CD4-positive, alpha-beta T cell treated with Interleukin-17A for 4 hours (primary cell): ENCODE data around the gene DIAPH1.
"Not testable (repeated sequence)": the region's sequence is repeated elsewhere in the genome, so short reads cannot be mapped to it uniquely, and the experiment has no call there.

Source experiments
- DNase-seq: peaks from one replicate; pipeline ENCODE4 v3.0.0-alpha.2; 2020; ENCODE audit warnings: mixed read lengths

The DIAPH1 gene

DNA sequence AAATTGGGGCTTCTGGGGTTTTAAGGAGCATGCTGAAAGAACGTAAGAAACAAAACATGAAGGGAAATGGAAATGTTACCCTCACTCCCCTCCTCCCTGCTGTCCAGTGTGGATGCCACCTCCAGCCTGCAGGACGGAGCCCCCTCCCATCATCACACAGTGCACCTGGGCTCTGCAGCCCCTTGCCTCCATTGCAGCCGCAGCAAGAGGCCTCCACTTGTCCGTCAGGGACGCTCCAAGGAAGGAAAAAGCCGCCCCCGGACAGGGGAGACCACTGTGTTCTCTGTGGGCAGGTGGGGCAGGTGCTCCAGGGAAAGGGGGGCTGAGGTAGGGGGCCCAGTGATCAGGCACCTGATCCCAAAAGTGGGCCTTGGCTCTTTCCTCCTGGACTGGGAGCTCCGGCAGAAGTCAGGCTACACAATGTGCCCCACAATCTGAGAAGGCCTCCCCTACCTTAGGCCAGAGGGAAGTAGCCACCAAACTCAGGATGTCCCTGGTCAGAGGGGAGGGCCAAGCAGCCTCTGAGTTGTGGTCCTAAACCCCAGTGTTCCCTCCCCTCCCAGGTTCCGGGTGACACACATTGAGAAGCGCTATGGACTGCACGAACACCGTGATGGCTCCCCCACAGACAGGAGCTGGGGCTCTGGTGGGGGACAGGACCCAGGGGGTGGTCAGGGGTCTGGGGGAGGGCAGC is 20.7 kb upstream of the DIAPH1 start:
- DNase-seq, result no peak

DNA sequence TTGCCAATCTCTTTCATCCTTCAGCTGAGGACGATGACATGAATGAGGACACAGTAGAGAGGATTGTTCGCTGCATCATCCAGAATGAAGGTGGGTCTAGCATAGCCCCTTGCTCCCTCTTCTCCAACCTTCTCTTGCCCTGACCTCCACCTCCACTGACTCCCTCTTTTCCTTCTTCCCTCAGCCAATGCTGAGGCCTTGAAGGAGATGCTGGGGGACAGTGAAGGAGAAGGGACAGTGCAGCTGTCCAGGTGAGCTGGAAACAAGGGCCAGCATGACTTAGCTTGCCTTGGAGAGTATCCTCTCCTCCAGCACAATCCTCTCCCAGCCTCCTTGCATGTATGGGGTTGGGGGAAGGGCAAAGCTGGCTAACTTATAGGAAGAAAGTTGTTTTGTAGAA is 20.0 kb upstream of the DIAPH1 start:
- no peak for DNase-seq

DNA sequence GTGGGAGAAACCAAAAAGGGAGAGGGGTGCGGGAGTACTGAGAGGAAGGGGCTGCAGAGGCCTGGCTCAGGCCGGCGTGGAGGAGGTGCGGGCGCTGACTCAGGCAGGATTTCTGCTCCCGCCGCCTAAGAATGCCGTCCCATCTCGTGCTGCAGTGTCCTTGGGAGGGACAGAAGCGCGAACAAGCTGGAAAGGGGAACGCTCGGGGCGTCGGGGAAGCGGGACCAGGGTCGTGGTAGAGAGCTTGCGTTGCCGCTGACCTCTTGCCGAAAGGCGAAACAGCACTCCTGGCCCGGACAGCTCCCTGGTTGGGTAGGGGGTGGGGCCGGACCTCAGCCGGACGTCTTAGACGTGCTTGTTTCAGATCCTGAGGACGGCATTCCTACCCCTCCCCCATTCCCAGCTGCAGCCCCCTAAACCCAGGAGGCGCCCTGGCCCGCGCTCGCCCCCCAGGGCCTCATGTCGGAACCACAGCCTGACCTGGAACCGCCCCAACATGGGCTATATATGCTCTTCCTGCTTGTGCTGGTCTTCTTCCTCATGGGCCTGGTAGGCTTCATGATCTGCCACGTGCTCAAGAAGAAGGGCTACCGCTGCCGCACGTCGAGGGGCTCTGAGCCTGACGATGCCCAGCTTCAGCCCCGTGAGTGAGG is 19.1 kb upstream of the DIAPH1 start:
- DNase-seq, result peak; percentile 69

DNA sequence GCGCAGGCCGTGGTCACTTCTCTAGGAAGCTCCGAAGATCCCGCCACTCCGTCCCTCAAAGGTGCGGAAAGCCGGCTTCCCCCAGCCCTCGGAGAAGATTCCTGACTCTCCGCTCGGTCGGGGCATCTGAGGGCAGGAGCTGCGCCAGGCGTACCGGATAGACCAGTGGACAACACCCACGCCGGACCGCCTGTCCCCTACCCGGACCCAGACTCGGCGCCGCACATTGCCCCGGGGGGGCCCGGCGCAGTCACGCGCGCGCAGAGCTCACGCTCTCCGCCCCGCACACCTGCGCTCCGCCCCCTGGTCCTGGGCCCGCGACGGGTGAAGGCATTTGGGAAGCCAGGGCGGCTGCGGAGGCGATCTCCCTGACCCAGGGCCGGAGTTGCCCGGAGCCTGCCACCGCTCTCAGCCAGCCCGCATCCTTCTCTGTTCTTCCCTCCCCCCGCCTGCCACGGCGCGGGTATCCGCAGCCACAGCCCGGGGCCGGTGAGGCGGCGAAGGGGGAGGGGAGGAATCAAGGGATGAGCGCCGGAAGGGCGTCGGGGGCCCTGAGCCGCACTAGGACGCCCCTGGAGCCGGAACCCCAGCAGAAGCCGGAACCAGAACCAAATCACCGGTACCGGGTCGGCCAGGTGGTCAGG is 18.4 kb upstream of the DIAPH1 start:
- DNase-seq, result peak; percentile 70

DNA sequence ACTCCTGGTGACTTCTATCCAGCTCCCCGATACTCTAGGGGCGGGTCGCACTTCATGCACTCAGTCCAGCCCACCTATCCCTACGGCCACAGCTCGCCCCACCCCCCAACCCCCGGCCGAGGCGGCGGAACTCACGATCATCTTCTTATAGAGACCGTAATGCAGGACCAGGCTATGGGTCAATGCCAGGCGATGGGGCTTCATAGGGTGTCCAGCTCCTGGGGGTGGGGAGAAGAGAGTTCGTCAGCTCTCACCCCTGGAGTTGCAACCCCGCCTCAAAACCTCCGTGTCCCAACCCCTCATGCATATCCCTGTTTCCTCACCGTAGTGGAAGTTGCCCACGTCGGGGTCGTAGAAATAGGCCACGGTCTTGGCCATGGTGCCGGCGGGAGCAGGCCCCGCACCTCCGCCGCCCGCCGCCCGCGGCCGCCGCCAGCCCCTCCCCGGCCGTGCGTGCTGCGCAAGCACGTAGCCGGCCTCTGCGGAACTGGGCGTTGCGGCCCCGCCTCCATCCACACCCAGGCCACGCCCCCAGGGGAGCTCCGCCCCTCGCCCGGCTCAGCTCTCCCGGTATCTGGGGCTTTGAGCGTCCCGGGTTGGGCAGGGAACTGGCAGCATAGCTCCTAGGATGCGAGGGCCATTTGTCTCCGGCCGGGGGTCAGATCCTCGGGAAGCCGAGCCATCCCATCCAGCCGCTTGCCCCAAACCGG is 17.8 kb upstream of the DIAPH1 start, which contains the start of the genes HDAC3 and RELL2:
HDAC3 (minus strand) TSS at position 437 of the 710 bp plus-strand sequence; CDS start at position 378, 59 bp downstream.
RELL2 (plus strand) TSS at position 585 of the 710 bp plus-strand sequence. CDS start 1,229 bp downstream, outside the sequence.
- DNase-seq, result peak; percentile 95

DNA sequence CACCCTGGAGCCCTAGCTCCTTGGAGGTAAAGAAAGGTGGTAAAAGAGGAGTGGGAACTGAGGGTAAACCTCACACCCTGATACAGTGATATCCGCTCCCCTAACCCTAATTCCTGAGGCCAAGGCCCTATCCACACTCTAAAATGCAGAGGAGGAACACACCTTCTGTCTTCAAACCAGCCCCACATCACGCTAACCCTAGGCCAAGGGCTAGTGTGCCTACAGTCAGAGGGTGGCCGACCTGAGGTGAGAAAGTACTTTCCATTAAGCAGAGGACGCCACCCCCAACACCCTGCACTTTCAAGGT is 17.3 kb upstream of the DIAPH1 start:
- no peak for DNase-seq

DNA sequence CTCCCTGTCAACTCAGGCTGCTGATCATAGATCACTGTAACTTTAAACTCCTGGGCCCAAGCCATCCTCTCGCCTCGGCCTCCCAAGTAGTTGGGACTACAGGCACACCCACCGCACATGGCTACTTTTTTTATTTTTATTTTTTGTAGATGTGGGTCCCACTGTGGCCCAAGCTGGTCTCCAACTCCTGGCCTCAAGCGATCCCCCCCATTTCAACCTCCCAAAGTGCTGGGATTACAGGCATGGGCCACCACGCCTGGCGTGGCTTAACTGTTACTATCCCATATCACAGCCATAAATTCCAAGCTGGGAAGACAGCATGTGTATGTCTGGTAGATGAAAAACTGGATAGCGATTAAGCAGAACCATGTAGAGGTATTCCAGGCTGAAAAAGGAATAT is 16.8 kb upstream of the DIAPH1 start:
- no peak for DNase-seq

DNA sequence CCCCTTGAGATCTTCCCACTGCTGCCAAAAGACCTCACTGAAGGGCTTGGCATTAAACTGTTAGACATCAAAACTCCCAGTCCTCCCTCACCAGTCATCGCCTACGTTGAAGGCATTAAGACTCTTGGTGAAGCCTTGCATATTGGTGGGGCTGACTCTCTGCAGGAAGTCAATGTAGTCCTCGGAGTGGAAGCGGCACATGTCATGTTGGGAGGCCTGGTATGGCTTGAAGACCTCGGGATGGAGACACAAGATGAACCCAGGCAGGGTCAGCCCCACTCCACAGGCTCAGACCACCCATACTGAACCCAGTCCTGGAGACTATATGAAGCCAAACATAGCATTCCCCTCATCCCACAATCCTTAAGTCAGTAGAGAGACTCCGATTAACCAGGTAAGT is 15.9 kb upstream of the DIAPH1 start:
- no peak for DNase-seq

DNA sequence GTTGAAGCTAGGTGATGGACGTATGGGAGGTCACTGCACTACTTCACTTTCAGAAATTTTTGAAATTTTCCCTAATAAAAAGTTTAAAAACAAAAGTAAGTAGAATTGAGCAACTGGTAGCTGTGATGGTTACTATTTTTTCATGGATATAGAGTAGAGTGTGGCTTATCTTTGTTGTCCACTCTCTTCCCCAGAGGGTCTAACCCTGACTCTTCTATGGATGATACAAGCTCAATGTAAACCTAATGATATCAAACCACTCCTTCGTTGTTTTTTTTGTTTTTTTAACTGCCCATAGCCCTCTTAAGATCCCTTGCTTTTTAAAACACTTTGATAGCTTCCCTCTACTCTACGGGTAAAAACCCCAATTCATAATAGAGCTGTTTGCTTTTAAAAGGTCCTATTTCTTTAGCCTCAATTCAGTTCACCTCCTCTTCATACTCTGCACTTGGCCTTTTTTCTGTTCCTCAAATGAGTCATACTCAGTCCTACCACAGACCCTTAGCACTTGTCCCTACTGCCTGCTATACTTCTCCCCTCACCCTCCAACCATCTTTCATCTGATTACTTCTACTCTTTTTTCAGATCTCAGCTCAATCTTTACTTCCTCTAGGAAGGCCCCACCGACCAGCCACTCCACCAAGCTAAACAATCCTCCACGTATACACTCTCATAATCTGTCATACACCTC is 15.2 kb upstream of the DIAPH1 start:
- DNase-seq, result no peak

DNA sequence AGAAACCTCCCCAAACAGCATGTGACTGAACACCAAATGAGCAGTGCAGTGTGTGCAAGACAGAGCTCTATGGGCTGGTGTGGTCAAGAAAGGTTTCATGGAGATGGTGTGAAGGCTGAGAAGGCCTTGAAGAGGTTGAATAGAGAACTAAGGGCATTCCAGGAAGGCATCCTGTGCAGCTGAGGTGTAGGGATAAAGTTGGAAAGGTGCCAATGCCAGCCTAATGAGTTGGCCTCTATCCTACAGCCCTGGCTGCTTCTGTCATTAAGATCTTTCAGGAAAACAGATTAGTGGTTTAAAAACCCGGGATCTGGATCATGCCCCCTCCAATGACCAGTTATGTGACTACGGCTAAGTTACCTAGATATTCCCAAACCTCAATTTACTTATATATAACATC is 13.8 kb upstream of the DIAPH1 start:
- no peak for DNase-seq

DNA sequence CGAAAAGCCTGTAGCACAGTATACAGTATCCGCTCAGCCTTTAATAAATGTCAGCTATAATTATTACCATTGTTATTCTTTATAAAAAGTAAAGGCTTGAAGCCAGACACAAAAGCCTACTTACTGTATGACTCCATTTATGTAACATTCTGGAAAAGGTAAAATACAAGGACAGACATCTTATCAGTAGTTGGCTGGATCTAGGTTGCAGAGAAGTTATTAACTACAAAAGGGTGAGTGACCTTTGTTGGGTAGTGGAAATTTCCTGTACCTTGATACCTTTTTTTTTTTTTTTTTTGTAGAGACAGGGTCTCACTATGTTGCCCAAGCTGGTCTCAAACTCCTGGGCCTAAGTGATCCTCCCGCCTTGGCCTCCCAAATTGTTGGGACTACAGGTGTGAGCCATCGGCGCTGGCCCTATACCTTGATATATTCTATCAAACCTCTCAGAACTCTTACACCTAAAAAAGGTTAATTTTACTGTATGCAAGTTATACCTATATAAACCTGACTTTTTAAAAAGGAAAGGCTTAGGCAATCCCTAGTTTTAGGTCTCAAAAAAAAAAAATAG is 11.9 kb upstream of the DIAPH1 start:
- DNase-seq, result no peak

DNA sequence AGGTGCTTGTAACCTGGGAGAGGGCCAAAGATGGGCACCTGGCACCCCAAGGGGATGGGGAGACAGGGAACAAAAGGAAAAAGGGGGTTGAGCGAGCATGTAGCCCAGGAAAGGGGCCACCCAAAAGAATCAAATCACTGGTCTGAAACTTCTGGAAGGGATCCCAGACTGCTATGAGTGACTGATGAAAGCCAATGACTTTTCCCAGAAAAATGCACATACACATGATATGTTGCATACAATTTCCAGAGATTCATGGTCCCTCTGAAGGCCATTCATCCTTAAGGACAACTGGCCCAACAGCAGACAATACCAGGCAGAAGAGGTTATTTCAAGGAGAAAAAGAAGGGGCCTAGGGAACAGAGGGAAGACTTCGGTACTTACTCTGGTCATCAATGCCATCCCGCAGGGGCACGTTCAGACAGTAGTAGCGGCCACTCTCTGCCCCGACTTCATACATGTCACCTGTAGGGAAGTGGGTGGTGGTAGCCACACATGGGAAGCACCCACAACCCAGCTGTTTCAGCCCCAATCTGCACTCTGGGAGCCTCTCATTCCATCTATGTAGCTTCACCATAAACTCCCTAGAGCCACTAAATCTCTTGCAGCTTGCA is 9.5 kb upstream of the DIAPH1 start:
- DNase-seq, result no peak

DNA sequence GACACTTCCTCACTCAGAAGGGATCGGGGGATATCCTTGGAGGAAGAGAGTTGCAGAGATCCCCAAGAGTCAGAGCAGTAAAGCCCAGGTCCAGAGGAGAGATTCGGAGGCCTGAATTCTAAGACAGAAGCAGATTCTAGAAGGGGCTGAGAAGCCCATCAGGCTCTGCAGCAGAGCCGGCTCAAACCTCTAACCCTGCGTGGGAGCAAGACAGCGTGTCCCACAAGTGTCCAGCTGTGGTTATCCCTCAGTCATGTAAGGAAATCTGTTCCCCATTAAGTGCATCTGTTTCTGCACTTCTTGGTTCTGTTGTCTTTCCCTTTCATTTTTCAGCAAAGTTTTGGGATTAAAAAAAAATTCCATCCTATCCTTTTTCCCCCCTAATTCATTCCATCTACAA is 4.8 kb upstream of the DIAPH1 start:
- no peak for DNase-seq

DNA sequence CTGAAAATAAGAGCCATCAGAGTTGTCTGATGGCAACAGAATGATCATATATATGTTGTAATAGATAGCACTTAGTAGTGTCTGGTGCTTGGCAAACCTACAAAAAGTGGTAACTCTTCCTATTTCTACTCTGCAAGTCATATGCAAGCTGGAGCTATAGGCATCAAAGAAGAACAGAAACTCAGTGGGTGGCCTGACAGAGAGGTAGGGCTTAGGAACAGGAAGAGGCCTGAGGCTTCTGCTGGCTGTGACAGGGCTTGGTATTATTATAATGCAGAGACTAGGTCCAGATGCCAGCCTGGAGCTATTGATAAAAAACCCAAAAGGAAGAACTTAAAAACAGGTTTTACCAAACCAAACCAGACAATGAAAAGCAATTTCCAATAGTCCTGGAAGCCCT is 4.4 kb upstream of the DIAPH1 start:
- DNase-seq, result peak; percentile 27

DNA sequence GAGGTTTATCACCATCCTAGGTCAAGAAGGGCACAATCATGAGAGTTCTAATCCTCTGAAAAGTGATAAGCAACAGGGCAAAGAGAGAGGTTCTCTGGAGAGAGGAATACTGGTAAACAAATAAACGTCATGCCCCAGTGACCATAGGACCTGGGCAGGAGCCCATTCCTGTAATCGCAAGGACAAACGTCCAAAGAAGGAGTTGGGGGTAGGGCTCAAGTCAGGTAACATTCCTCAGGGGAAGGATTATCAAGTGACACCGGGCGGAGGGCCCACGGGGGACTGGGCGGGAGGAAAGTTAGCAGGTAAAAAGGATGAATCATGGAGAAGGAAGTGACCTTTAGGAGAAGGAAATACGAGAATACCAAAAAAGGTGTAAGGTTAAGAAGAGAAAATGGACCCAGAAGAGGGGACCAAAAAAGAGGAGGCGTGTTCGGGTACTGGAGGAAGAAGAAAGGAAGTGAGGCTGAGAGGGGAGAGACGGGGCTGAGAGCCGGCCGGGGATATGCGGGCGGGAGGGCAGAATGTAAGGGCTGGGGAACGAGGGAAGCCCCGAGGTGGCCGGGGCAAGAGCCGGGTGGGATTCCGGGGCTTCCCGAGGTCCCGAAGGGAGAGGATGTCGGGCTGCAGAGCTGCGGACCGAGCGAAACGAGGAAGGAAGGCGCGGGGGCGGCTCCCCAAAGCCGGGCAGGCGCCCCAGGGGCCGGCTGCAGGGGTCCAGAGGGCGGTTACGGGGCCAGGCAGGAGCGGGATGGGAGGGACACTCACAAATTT is 583 bp downstream of the DIAPH1 start:
- DNase-seq, result peak; percentile 65

DNA sequence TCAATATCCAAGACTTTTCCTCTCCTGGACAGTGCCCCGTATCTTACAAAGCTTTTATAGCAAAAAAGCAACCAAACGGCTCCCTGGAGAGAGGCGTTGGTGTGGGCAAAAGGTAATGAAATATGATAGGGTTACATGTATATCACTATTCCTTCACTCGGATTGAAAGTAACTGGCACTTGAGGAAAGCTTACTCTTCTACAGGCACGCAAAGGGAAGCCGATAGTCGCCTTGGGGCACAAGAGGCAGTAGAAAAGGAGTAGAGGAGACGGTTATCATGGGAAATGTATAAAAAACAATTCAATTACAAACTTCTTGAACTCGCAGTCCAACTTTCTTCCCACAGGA is 1.1 kb downstream of the DIAPH1 start:
- DNase-seq, result peak; percentile 23

DNA sequence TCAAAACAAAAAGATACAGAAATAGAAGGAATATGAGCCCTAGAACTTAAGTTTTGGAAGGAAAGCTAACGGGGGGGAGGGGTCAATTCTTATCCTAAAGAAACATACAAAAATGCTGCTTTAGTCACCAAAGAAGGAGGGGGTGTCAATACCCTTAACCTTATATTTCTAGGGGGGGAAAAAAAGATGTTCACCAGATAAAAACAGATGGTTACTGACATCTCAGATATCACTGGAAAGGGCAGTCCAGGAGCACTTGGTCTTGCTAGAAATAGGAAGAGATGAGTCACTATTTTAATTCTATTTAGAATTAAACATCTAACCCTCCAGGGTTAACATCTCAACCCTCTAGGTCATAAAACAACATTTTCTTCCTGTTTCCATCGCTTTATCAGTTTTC is 1.7 kb downstream of the DIAPH1 start:
- DNase-seq, result no peak

DNA sequence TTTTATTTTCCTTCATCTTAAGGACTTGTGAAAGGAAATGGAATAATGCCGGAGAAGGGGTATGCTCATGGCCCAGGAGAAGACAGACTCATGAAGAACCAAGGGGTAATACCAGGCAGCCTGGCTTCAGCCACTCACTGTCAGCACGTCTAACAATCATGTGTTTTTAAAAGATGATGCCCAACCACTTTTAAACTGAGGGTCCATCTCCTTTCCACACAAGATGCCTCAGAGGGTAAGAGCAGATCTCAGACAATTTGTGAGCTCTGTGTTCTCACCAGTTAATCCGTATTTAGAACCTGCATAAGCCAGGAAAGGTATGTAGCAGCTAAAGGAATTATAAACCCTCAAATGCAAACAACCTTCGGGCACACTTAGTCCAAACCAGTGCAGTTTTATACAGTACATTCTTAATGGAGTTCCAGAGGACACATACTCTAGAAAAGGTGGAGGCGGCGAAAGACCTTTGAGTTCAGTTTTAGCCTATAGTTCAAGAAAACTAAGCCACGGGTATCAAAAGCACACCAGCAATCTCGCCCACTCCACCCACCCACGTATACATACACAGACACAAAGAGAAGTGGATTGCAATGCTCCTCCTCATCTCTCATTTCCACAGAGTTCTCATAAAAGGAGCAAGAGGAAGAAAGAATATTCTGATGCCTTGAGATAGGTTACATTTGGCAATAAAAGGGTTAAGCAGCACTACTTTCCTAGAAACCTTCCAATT is 2.6 kb downstream of the DIAPH1 start:
- DNase-seq, result no peak

DNA sequence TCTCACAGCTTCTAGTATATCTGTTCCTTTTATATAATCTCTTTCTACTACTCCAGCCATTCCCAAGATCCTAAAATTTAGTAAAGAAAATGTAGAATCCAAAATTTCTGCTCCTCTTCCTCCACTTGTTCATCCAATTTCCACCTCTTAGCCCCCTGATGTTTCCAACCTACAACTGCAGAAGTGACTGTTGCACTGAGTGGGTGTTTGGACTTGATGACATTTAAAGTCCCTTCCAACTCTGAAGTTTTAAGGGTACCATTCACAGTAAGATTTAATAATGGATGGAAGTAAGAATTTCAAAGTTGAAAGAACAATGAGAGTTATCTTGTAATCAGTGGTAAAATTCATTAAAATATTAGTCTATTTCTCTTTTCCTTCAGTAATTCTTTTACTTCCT is 5.5 kb downstream of the DIAPH1 start:
- no peak for DNase-seq

DNA sequence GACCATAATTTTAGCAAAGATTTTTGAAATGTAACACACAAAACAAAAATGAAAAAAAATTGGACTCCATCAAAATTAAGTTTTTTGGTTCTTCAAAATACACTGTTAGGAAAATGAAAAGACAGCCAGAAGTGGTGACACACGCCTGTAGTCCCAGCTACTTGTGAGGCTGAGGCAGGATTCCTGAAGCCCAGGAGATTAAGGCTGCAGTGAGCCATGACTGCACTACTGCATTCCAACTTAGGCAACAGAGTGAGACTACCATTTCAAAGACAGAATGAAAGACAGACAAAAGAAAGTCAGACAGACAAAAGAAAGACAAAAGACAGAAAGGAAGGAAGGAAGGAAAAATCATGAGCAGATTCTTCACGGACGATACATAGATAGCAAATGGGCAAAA is 7.5 kb downstream of the DIAPH1 start:
- no peak for DNase-seq

DNA sequence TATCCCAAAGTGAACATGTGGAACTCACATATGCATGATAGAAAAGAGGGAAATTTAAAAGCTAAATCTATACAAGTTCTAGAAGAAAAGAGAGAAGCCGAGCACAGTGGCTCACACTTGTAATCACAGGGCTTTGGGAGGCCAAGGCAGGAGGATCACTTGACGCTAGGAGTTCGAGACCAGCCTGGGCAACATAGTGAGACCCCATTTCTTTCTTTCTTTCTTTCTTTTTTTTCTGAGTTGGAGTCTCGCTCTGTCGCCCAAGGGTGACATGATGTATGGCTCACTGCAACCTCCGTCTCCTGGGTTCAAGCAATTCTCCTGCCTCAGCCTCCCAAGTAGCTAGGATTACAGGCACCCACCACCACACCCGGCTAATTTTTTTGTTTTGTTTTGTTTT is 8.9 kb downstream of the DIAPH1 start:
- not testable (repeated sequence) for DNase-seq
